ENCODE results near the gene NUAK2. TPM values are rescaled to one million over a fixed set of nuclear protein-coding genes. Genes with fewer than 3 reads are reported as not detected.

NUAK2 gene
- total RNA-seq, 2 experiments from 2014 or later: 5.3 to 9.1 TPM

GRCh38 chr1:205301842-205302588 lies 19.5 kb downstream of the NUAK2 start:
- TF ChIP-seq CTCF (conservative IDR thresholded peaks at IDR 0.05; ENCODE audit: low read length) (no peak), EZH2phosphoT487 (IDR thresholded peaks at IDR 0.05; ENCODE audit: borderline replicate concordance, low read depth, low read length) (no peak)

GRCh38 chr1:205301205-205301821 lies 20.2 kb downstream of the NUAK2 start:
- H3K4me1 ChIP-seq (ENCODE audit: insufficient read depth, low read length, poor library complexity, severe bottlenecking): peaks cover 52% of the 10 kb centered on the region
- H4K20me1 ChIP-seq (ENCODE audit: insufficient read depth, low read length): no peaks in the 10 kb centered on the region
- POLR2A ChIA-PET: interaction anchor here (0.5 to 6.7 kb wide), 6 partner anchors 8 to 506 kb away, joined by 3 to 68 read pairs (median 6); no protein-coding TSS in a partner anchor
- BruUV-seq (replicated peaks): no TSS peak
- no peak for TF ChIP-seq CTCF (conservative IDR thresholded peaks at IDR 0.05; ENCODE audit: low read length)
- no peak for TF ChIP-seq EZH2phosphoT487 (IDR thresholded peaks at IDR 0.05; ENCODE audit: borderline replicate concordance, low read depth, low read length)
- peak overlapping the region; percentile 15; the same call in 1 of the 2 replicates for H2AFZ ChIP-seq (ENCODE audit: low read length)
- peak overlapping the region; percentile 48 for H3K4me3 ChIP-seq (ENCODE audit: low read depth, low read length, poor library complexity, severe bottlenecking)
- peak overlapping the region; percentile 89 for H3K27ac ChIP-seq (ENCODE audit: low read depth, low read length, poor library complexity, severe bottlenecking)
- no peaks in the 10 kb centered on the region for H3K9me2 ChIP-seq (ENCODE audit: insufficient read depth, low read length)
- H3K9me3 ChIP-seq (ENCODE audit: low read length): no peaks in the 10 kb centered on the region
- intact Hi-C loops (cut with micrococcal nuclease; ENCODE audit: unreplicated experiment): loop anchor here (1.0 to 2.0 kb wide), 4 partner anchors 10 to 19 kb away; partner anchors contain the start of gene NUAK2
- H3K79me2 ChIP-seq (ENCODE audit: insufficient read depth, low read depth, low read length): no peaks in the 10 kb centered on the region
- H3K36me3 ChIP-seq (ENCODE audit: insufficient read depth, low read length): peaks cover 39% of the 10 kb centered on the region
- CTCF ChIA-PET (ENCODE audit: unreplicated experiment): interaction anchor here (0.6 to 1.6 kb wide), 6 partner anchors 13 to 41 kb away, joined by 3 to 8 read pairs (median 4); no protein-coding TSS in a partner anchor
- peak; percentile 92 for DNase-seq (ENCODE audit: low spot score)
- peak overlapping the region; percentile 82 for H3K4me2 ChIP-seq (ENCODE audit: low read length)

More at GRCh38 chr1:205301842-205302588, 19.5 kb downstream of the NUAK2 start:
- intact Hi-C loops (cut with micrococcal nuclease; ENCODE audit: unreplicated experiment): loop anchor here (1.0 to 2.0 kb wide), 4 partner anchors 9 to 19 kb away; partner anchors contain the start of gene NUAK2
- Histone ChIP-seq H3K36me3 (ENCODE audit: insufficient read depth, low read length) (peaks cover 46% of the 10 kb centered on the region), H4K20me1 (ENCODE audit: insufficient read depth, low read length) (no peaks in the 10 kb centered on the region), H3K4me3 (ENCODE audit: low read depth, low read length, poor library complexity, severe bottlenecking) (peak overlapping the region; percentile 48), H3K27ac (ENCODE audit: low read depth, low read length, poor library complexity, severe bottlenecking) (peak overlapping the region; percentile 89), H3K79me2 (ENCODE audit: insufficient read depth, low read depth, low read length) (no peaks in the 10 kb centered on the region), H2AFZ (ENCODE audit: low read length) (no peak overlapping the region; the same call in 1 of the 2 replicates), H3K4me1 (ENCODE audit: insufficient read depth, low read length, poor library complexity, severe bottlenecking) (peaks cover 52% of the 10 kb centered on the region), H3K9me3 (ENCODE audit: low read length) (no peaks in the 10 kb centered on the region), H3K4me2 (ENCODE audit: low read length) (peak overlapping the region; percentile 82), H3K9me2 (ENCODE audit: insufficient read depth, low read length) (no peaks in the 10 kb centered on the region)
- DNase-seq (ENCODE audit: low spot score): peak; percentile 45
- CTCF ChIA-PET (ENCODE audit: unreplicated experiment): interaction anchor here (1.0 to 1.6 kb wide), 4 partner anchors 16 to 29 kb away, joined by 3 to 4 read pairs (median 4); no protein-coding TSS in a partner anchor
- BruUV-seq (replicated peaks): no TSS peak
- POLR2A ChIA-PET: interaction anchor here (0.6 to 6.7 kb wide), 5 partner anchors 9 to 507 kb away, joined by 3 to 68 read pairs (median 3); no protein-coding TSS in a partner anchor

Data from OCI-LY7 (cell line).